ENCODE data around the gene CRTAC1. TPM values are rescaled to one million over a fixed set of nuclear protein-coding genes. Genes with fewer than 3 reads are reported as not detected.

Gene CRTAC1
- total and polyA plus RNA-seq, 2 experiments from 2014 or later: 0.47 to 1.2 TPM

GRCh38 chr10:97961945-97962344 is 68.5 kb downstream of the CRTAC1 start:
- no peak for TF ChIP-seq EZH2phosphoT487 (IDR thresholded peaks at IDR 0.05; ENCODE audit: unreplicated experiment)
- Histone ChIP-seq H3F3A (replicated peaks; ENCODE audit: low read depth) (no peaks in the 10 kb centered on the region), H3K9me2 (ENCODE audit: insufficient read depth) (no peaks in the 10 kb centered on the region), H3K4me2 (no peak overlapping the region), H3K36me3 (ENCODE audit: insufficient read depth) (no peaks in the 10 kb centered on the region), H3K4me1 (ENCODE audit: insufficient read depth) (no peaks in the 10 kb centered on the region), H3K27ac (ENCODE audit: low read depth) (no peak overlapping the region), H2AFZ (no peak overlapping the region), H4K20me1 (replicated peaks; ENCODE audit: insufficient read depth) (no peaks in the 10 kb centered on the region), H3K79me2 (replicated peaks; ENCODE audit: insufficient read depth) (no peaks in the 10 kb centered on the region), H3K27me3 (ENCODE audit: insufficient read depth) (no peaks in the 10 kb centered on the region), H3K4me3 (no peak overlapping the region)
- ATAC-seq: no peak
- no peaks in the 10 kb centered on the region for H3K9me3 Mint-ChIP-seq
- no peaks in the 10 kb centered on the region for H3K27me3 Mint-ChIP-seq (ENCODE audit: insufficient read depth, low read depth, poor library complexity)
- no peak for DNase-seq (ENCODE audit: low spot score)
- peaks cover 9% of the 10 kb centered on the region for H3K4me1 Mint-ChIP-seq
- H3K27ac Mint-ChIP-seq: no peak overlapping the region
- H3K4me3 Mint-ChIP-seq: no peak overlapping the region
- no peaks in the 10 kb centered on the region for H3K36me3 Mint-ChIP-seq (ENCODE audit: low read depth)

DNA sequence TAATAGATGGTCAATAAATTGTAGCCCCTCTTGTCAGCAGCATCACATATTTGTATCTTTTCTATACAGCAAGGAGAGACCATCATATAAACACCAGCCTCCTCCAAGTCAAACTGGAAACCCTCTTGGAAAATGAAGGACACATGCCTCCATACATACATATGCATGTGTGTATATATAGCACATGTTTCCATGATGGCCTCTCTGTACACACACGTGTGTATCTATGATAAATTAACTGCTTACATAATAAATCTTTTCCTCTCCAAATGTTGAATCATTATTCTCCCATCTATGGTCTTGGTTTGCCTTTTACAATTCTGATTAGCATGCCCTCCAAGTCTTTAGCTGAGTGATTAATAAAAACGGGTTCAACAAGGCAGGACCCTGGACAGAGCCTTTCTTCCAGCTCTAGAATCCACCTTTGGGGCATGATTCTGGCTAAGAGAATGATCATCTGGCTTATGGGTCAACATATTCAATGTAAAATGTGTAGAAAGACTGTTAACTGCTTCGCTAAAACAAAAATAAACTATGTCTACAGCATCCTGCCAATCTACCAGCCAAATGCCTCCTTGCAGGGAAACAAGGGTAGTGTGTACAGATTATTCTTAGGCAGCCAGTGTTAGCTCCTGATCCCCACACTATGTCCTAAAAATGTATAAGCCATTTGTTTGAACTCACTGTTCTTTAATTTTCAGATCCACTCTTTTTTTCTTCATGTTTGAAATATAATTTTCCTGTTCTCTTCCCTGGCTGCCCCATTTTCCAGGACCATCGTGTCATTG is 70.0 kb downstream of the CRTAC1 start:
- TF ChIP-seq, protein P1, sequence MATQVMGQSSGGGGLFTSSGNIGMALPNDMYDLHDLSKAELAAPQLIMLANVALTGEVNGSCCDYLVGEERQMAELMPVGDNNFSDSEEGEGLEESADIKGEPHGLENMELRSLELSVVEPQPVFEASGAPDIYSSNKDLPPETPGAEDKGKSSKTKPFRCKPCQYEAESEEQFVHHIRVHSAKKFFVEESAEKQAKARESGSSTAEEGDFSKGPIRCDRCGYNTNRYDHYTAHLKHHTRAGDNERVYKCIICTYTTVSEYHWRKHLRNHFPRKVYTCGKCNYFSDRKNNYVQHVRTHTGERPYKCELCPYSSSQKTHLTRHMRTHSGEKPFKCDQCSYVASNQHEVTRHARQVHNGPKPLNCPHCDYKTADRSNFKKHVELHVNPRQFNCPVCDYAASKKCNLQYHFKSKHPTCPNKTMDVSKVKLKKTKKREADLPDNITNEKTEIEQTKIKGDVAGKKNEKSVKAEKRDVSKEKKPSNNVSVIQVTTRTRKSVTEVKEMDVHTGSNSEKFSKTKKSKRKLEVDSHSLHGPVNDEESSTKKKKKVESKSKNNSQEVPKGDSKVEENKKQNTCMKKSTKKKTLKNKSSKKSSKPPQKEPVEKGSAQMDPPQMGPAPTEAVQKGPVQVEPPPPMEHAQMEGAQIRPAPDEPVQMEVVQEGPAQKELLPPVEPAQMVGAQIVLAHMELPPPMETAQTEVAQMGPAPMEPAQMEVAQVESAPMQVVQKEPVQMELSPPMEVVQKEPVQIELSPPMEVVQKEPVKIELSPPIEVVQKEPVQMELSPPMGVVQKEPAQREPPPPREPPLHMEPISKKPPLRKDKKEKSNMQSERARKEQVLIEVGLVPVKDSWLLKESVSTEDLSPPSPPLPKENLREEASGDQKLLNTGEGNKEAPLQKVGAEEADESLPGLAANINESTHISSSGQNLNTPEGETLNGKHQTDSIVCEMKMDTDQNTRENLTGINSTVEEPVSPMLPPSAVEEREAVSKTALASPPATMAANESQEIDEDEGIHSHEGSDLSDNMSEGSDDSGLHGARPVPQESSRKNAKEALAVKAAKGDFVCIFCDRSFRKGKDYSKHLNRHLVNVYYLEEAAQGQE (IDR thresholded peaks at IDR 0.05; ENCODE audit: unreplicated experiment): peak; percentile 69
- TF ChIP-seq CTCF (conservative IDR thresholded peaks at IDR 0.05; ENCODE audit: low read depth in 2 of 2): no peak
- H3F3A ChIP-seq (replicated peaks; ENCODE audit: low read depth): no peaks in the 10 kb centered on the region
- no peaks in the 10 kb centered on the region for H3K27me3 Mint-ChIP-seq (ENCODE audit: insufficient read depth, low read depth, poor library complexity)
- H3K4me1 Mint-ChIP-seq: peaks cover 10% of the 10 kb centered on the region
- no peaks in the 10 kb centered on the region for H3K9me2 ChIP-seq (ENCODE audit: insufficient read depth)
- no peaks in the 10 kb centered on the region for H3K9me3 Mint-ChIP-seq
- H2AFZ ChIP-seq: no peak overlapping the region
- H3K27ac Mint-ChIP-seq: no peak overlapping the region
- no peaks in the 10 kb centered on the region for H4K20me1 ChIP-seq (replicated peaks; ENCODE audit: insufficient read depth)
- no peaks in the 10 kb centered on the region for H3K27me3 ChIP-seq (ENCODE audit: insufficient read depth)
- H3K36me3 Mint-ChIP-seq (ENCODE audit: low read depth): no peaks in the 10 kb centered on the region
- no peaks in the 10 kb centered on the region for H3K4me1 ChIP-seq (ENCODE audit: insufficient read depth)
- ATAC-seq (no peak), DNase-seq (ENCODE audit: low spot score) (peak; percentile 24)
- no peaks in the 10 kb centered on the region for H3K36me3 ChIP-seq (ENCODE audit: insufficient read depth)
- no peak overlapping the region for H3K4me3 Mint-ChIP-seq
- no peaks in the 10 kb centered on the region for H3K79me2 ChIP-seq (replicated peaks; ENCODE audit: insufficient read depth)
- H3K4me3 ChIP-seq: no peak overlapping the region
- no peak overlapping the region for H3K27ac ChIP-seq (ENCODE audit: low read depth)
- no peak overlapping the region for H3K4me2 ChIP-seq

Measured in GM23338 (cell line).